Lower leg skin (tissue), 3 donors: Measurements from ENCODE around the gene ULK2.

ENCODE experiments used
- POLR2A ChIP-seq, 2 donors: fragments of 450-650 bp; IDR thresholded peaks; one replicate each; pipeline ENCODE4 v1.6.1; 2016 to 2017; ENCODE audit warnings: antibody characterized with exemption in 2 of 2, mild to moderate bottlenecking in 1 of 2, moderate library complexity in 1 of 2
- TF ChIP-seq, protein P1 (sequence below), 3 donors: fragments of 450-650 bp; IDR thresholded peaks; one replicate each; pipeline ENCODE4 v1.5.1; 2016; ENCODE audit warnings: antibody characterized with exemption in 3 of 3, mild to moderate bottlenecking in 3 of 3, moderate library complexity in 2 of 3

DNA sequence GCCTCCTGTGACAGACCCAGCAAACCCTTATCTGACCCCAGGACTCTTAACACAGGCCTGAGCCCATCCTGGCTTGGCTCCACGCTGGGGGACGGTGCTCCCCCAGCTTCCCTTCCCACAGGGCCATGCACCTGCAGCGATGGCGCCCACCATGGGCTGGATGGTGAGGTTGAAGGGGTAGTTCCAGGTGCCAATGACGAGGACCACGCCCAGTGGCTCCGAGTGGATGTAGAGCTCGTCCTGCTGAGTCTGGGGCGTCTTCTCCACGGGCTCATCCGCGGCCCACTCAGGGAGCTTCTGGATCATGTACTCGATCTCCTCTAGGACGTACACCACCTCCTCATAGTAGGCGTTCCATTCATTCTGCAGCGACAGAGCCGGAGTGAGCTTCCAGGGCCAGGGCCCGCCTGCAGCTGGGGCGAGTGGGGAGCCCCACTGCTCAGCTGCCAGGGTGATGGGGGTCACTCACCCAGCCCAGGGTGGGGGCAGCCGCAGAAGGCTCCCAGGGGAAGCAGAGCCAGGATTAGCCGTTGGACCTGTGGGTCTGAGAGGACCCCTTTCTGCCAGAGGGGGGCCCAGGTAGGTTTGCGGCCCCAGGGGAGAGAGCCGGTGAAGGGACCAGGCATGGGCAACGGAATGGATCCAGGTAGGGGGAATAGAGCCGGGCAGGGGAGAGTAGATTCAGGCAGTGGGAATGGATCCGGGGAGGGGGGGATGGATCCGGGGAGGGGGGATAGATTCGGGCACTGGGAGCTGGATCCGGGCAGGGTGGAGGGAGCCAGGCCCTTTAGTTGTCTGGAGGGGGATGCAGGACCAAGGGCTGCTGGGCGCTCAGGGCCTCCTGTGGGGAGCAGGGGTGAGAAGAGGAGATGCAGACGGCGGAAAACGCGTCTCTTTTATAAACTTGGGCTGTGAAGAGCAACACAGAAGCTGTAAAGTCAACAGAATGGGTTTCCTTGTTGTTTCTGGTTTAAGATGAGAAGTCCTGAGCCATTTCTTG is 124.3 kb downstream of the ULK2 start:
- TF ChIP-seq, protein P1, sequence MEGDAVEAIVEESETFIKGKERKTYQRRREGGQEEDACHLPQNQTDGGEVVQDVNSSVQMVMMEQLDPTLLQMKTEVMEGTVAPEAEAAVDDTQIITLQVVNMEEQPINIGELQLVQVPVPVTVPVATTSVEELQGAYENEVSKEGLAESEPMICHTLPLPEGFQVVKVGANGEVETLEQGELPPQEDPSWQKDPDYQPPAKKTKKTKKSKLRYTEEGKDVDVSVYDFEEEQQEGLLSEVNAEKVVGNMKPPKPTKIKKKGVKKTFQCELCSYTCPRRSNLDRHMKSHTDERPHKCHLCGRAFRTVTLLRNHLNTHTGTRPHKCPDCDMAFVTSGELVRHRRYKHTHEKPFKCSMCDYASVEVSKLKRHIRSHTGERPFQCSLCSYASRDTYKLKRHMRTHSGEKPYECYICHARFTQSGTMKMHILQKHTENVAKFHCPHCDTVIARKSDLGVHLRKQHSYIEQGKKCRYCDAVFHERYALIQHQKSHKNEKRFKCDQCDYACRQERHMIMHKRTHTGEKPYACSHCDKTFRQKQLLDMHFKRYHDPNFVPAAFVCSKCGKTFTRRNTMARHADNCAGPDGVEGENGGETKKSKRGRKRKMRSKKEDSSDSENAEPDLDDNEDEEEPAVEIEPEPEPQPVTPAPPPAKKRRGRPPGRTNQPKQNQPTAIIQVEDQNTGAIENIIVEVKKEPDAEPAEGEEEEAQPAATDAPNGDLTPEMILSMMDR (IDR thresholded peaks at IDR 0.05), result no peak
- TF ChIP-seq POLR2A (IDR thresholded peaks at IDR 0.05), result no peak
